GM21717 (cell line): ENCODE results near the gene NUAK2.

Experiments used
- ATAC-seq: cut with Tn5 transposase; IDR thresholded peaks from one replicate; pipeline ENCODE4 v1.9.1; 2021; ENCODE audit warnings: mild to moderate bottlenecking, moderate library complexity; ENCODE audit not compliant: unreplicated experiment

The NUAK2 gene

DNA sequence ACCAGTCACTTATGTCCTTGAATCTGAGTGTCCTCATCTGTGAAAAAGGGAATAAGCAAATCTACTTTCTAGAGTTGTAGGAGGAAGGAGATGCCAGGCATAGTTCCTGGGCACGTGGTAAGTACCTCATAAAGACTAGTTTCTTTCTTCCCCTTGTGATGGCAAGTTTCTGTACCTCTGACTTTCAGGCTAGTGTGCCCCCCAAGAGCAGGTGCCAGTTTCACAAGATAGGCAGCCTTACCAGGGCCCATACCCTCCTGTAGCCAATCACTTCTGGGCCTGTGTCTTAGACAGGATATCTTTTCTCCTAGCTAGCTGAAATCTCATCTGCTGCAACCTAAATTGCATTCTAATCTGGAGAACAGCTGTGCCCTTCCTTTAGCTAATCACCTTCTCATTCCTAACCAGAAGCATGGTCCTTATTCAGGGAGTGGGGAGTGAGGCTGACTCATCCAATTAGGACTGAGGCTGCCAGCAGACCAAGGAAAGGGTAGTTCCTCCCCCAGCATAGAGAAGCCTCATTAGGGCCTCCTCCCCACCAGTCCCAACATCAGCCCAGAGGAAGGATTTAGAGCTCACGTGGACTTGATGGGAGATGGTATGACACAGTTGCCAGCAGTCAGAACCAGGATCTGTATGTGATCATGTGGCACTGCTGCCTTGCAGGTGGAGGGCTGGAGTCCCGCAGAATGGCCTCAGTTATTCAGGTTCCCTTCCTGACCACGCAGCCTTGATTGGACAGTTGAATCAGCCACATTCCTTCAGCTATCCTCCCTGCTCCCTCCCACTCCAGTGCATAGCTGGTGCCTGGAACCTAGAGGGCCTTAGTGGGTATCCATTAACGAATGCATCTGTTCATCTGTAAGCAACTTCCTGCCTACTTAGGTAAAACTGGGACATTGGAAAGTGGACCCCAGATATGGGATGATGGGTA, 27.3 kb upstream of the NUAK2 start:
- ATAC-seq: no peak

DNA sequence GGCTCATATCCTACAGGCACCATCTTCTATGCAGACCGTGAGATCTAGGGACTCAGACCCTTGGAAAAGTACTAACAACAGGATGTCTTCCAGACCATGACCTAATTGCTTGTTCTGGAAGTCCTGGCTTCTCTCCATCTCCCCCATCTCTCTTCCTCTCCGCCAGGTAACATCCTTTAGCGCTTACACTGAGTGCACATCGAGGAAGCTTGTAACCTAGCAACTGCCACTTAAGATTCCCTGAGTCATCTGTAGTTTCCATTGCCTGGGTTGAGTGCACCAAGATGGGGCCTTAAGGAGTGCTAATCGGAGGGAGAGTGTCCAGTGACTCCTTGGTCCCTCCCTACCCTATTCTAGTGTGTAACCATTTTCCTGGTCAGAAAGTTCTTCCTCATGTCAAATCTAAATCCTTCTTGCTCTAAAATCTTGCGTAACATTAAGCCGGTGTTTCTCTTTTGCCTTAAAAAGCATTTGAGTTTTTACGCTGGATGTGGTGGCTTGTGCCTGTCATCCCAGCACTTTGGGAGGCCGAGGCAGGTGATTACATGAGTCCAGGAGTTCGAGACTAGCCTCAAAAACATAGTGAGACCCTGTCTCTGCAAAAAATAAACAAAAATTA, 25.5 kb upstream of the NUAK2 start:
- ATAC-seq: no peak

DNA sequence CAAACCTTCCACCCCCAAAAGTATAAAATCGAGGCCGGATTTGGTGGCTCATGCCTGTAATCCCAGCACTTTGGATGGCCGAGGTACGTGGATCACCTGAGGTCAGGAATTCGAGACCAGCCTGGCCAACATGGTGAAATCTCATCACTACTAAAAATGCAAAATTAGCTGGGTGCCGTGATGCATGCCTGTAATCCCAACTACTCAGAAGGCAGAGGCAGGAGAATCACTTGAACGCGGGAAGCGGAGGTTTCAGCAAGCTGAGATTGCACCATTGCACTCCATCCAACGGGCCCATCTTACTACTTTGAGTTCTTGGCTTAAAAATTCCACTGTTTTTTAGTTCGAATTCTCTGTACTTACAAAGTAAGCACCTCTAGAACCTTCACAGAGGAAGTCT, 24.2 kb upstream of the NUAK2 start:
- no peak for ATAC-seq

DNA sequence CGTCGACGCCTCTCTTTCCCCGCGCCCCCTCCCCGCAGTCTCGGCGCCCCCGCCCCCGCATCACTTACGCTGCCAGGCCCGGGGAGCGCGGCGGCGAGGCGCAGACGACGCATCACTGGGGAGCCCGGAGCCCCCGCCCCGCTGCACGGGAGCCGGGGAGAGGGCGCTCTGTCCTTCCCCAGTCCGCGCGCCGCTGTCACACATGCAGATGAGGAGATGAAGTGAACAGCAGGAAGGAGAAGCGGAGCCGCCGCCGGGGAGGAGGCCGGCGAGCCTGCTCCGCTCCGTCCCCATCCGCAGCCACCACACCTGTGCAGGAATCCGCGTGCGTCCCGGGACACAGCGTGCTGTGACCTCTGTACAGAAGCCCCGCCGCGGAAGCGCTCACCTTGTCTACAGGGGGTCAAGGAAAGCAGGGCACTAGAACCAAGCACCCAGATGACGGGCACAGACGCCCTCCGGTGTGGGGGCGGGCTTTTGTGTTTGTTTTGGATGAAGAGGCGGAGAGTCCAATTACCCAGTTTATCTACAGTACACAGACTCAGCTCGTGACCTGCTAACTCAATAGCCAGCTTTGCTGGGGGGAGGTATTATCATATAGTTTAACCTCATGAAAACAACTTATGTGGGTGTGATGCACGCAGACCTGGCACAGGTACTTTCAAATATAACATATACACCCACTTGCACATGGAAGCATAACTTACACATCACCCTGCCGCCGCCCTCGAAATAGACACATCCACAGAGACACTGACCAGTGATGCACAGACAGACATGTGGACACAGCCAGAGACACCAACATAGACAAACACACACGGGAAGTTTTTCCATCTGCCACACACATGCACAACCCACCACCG, 22.8 kb upstream of the NUAK2 start:
- no peak for ATAC-seq

DNA sequence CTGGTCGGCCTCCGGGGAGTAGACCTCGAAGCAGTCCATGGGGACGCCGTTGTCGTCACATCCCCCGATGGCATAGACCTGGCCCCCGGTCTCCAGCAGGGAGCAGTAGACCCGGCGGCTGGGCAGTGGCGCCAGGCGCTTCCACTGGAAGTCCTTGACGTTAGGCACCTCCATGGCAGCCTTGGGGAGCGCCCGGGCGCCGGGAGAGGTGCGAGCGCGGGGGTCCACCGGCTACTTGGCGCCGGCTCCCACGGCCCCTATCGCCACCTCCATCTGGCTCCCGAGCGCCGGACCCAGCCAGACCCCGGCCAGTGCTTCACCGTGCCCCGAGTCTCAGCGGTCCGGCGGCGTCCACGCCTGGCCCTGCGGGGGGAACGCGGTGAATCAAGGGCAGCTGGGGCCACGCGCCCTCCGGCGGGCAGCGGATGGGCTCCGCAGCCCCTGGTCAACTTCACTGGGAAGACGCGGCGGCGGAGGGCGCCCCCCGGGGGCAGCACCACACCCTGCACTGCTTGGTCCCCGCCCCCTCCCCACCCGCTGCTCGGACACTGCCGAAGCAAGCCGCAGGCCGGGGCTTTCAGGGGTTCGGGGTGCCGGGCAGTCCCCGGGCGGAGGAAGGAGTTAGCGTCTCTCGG, 22.0 kb upstream of the NUAK2 start:
- ATAC-seq: no peak

DNA sequence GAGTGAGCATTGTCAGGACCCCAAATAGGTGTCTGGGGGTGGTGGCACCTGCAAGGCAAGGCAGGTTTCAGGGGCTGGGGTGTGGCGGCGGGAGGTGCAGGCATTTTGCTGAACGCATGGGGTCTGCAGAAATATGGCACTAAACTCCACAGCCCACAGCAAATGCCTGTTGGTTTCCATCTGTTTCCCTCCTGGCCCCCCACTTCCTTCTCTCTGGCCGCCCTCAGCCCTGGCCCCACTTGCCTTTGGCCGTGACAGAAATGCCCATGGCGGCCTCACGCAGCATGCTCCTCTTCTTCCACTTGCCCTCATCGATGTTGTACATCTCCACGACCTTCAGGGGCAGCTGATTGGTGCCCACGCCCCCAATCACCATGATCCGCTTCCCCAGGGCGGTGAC, 21.4 kb upstream of the NUAK2 start:
- no peak for ATAC-seq

DNA sequence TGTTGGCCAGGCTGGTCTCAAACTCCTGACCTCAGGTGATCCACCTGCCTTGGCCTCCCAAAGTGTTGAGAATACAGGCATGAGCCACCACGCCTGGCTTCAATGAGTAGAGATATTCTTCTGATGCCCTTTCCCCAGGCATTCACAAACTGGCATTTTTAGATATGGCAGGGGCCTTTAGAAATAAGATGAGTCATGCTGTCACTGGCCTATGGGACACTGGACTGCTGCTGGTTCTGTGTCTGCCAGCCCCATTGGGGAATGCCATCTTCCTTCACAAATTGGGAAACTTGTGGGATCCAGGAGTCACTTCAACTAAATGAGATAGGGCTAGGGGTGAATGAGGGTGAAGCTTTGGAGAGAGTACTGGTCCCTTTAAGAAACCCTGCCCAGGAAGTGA, 19.1 kb upstream of the NUAK2 start:
- ATAC-seq: no peak

DNA sequence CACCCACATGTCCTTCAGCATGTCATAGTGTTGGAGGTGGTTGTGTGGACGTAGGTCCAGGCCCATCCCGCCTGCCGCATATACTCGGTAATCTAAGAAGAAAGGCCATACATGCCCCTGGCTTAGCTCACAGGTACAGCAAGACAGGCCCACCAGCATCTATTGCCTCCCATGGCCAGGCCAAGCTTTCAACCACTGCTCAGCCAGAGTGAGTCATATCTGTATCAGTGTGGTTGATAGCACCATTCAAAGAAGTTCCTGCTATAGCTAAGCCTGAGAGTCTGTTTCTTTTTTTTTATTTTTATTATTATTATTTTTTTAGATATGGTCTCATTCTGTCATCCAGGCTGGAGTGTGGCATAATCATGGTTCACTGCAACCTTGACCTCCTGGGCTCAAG, 18.2 kb upstream of the NUAK2 start:
- no peak for ATAC-seq

DNA sequence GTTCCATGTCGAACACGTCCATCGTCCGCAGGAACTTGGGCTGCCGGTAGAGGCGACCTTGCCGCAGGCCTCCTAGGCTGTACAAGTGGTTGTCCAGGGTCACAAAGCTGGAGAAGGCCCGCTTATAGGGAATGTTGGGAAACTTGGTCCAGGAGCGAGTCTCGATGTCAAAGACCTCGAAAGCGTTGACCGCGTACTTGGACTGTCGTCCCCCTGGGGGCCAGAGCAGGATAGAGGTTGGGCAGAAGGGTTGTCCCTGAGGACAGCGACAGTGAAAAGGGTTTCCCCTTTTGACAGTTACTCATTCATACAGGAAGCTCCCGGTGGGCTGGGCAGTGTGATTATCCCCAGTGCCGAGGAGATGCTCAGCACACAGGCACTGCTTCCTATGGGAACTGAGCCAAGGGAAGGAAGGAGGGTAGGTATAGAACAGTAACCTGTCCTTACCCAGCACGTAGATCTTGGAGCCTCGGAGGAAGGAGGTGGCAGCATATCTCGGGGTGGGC, 17.7 kb upstream of the NUAK2 start:
- ATAC-seq: no peak

DNA sequence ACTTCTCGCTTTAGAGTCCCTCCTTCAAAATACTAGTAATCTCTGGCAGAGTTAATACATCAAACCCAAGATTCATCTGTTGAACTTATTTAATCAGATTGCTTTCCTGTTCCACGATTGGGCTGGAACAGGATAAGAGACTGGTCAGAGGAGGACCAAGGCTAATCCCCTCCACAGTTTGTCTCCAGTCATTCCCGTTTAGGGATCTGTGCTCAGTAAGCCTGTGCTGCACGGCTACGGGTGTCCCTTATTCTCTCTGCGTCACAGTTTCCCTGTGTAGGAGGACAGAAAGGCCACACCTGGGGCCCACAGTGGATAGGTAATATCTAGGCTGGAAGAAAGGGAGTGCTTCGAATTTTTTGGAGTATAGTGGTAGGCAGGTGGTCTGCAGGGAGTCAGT, 16.5 kb upstream of the NUAK2 start:
- ATAC-seq: no peak

DNA sequence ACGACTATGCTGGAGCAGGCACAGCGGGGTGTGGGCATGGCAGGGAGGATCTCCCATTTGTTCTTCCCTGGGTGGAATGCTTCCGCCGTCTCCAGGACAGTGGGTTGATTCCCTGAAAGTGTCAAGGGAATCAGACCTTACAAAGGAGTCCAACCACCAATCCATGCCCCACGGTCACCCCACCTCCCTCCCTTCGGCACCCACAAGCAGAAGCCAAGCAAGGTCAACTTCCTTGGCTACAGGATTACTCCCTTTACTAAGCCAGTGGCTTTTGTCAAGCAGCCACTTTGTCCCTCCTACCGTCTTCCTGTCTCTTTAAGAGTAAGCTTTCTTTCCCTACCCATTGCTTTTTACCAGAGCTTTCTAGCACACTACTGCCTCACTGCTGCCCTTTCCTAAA, 15.9 kb upstream of the NUAK2 start:
- no peak for ATAC-seq

DNA sequence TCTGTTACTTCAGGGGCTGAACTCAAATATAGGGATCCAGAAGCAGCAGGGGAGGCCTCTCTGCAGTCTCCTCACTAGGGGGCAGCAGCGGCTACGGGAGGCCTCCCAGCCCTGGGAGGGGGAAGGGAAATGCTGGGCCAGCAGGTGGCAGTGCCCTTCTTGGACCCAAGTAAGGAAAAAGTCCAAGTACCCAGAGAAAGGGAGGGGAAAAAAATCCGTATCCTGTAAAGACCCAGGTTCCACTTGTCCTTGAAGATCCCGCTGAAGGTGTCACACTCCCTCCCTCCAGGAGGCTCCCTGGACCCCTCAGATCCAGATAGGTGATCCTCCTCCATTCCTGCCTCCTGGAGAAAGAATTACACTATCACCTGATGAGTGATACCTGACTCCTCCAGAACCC, 14.1 kb upstream of the NUAK2 start:
- no peak for ATAC-seq

DNA sequence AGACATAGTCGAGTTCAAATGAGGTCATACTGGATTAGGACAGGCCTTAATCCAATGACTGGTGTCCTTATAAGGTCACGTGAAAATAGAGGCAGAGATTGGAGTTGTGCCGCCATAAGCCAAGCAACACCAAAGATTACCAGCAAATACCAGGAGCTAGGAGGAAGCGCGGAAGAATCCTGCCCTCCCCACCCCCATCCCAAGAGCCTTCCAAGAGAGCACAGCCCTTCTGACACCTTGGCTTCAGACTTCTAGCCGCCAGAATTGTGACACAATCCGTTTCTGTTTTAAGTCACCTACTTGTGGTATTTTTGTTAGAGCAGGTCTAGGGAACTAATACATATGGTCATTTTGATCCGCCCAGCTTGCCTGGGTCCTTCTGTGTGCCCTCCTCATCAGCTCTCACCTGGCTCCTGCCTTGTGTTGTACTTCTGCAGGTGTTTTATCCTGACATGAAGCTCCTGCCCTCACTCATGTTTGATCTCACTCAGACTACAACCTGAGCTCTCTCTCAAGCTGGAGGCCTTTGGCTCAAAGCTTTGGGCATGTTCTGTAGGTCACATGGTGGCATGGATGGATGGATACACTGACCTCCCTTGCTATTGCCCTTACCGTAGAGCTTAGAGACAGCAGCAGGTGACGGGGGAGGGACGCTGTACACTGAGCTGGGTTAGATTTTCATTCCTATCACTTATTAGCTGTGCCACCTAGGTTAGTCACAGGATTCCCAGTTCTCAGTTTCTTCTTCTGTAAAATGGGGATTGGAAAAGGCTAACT, 10.7 kb upstream of the NUAK2 start:
- ATAC-seq: no peak

DNA sequence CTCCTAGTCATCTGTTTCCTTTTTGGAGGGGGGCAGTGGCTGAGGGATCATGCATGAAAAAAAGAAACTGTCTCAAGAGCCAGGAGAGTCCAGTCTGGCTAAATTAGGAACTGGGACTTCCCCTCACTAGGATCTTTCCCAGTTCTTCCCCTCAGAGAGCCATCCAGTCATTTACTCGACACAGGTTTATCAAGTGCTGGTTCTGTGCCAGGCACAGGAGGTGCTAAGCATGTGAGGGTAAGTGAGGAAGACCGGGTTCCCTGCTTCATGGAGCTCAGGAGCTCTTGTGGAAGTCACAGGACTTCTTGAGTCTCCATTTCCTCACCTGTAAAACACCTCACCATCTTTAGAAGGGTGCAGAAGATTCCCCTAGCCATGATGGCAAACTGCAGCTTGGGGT, 8.6 kb upstream of the NUAK2 start:
- no peak for ATAC-seq

DNA sequence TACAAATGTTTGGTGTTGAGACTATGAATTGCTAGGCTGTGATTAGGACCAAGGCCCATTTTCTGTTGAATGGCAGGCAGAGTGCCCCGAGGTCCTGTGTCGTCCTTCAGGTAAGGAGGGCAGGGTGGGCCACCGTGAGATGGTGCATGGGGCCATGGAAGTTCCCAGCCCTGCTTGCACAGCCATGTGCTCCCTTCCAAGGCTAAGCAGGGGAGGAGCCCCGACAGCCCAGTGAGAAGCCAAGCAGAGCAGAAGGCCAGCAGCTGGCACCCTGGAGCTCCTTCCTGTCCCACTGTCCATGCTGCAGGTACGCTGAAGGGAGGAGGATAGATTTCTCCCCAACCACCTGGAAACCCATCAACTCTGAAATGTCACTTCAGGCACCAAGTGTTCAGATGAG, 8.2 kb upstream of the NUAK2 start:
- ATAC-seq: no peak

DNA sequence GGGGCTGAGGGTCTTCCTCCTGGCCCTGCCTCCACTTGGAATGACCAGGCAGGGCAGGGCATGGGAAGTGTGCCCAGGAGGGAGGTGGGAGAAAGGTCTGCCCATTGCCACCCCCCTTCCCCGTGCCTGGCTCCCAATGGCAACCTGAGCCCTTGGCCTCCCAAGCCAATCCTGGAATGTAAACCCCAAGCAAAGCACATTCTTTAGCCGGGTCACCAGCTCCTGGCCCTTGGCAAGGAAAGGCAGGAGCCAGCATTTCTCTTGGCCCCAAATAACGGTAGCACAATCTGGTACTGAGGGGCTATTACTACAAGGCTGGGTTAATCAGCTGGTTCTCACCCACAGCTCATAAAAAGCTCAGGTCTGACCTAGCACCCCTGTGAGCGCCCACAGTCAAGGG, 6.9 kb upstream of the NUAK2 start:
- no peak for ATAC-seq

DNA sequence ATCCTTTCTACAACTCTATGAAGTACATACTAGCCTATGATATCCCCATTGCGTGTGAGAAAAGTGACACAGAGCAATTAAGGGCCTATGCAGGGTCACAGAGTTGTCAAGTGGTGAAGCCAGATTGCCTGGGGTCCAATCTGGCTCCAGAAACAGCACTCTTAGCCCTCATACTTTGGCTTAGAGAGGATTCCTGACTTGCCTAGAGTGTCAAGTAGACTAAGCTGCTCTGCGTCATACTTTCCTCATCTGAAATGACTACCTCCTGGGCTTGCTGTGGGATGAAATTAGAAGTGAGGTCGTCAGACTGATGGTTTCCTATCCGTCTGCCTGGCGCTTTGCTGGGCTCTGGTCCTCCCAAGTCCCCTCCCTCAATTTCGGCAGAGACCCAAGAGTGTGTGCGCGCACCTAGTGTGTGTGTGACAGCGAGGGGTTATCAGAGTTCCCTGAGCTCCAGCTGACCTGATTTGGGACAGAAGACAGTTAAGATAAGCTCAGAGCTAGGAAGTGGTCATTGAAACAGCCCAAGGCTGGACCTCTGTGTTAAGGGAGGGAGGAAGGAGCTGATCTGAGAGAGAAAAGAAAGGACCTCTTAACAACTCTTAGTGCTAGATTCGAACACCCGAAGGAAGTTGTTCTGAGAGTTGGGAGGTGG, 5.4 kb upstream of the NUAK2 start:
- no peak for ATAC-seq

DNA sequence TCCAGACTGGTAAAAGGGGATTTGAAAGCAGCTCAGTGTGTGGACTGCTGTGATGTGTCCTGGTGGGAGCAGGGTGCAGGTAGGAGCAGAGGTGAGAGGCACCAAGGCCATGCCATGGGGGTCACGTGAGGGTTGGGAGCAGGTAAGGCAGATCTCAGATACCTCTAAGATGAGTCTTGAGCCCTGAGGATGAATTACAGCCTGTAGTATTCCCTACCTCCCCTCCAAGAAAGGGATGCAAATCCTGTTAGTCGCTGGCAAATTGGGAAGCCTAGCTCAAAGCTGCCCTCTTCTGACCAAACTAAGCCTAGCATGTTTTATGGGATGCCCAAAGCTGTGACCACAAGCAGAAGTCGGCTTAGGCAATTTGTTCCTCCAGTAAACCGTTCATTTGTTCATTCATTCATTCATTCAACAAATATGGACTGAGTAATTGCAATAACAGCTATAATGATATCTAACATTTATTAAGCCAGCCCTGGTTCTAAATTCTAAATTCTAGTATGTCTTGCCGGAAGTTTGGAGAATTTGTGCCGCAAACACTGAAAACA, 3.9 kb upstream of the NUAK2 start:
- ATAC-seq: no peak

DNA sequence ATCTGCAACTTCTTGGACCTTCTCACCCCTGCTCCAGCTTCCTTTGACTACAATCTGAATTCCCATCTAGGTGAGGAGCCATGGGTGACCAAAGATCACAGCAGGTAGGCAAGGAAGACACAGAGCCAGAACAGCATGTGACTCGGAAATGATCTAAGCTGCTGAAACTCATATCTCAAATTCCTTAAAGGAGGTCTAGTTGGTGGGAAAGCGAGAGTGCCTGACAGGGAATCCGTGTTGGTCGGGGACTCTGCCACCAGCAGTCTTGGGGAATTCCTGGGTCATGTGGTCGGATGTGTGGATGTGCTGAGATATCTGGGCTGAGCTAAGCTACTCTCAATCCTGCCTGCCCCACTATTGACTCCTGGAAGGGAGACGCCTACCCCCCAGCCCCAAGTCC, 3.2 kb upstream of the NUAK2 start:
- no peak for ATAC-seq
